ENCODE data around the gene MARK2. TPM values are rescaled to one million over a fixed set of nuclear protein-coding genes. Genes with fewer than 3 reads are reported as not detected.
A peak's percentile ranks its signal among the peaks of the same experiment; 100 is the strongest.

The MARK2 gene
- total and polyA plus RNA-seq, 11 donors: 17.0 to 53.5 (median 37.5) TPM

DNA sequence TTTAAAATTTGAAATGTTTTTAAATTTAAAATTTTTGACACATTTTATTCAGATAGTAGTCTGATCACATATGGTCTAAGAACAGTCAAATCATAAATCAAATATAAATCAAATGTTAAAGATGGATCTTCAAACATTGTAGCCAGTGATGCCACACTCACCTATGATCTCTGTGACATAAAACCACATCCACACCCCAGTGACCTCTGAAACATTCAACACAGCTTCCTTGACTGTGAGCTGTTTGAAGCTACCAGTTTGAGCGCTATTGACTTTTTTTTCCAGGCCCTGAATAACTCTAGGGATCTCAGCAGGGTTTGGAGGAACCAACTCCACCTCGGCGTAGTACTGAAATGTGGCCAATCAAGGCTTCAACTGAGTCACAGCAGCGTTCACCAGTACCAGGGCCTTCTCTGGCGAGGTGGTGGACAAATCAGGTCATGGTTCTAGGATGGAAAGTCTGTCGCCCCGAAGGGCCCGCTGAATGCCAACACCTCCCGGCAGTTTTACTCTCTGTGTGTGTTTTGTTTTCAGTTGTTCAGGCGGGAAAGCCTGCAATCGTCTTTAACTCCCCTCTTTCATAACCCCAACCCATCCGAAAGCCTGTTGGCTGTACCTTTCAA, 4.3 kb upstream of the MARK2 start:
- Histone ChIP-seq H3K27ac (no peak overlapping the region), H3K27me3 (no peaks in the 10 kb centered on the region), H3K4me3 (no peak overlapping the region), H3K36me3 (no peaks in the 10 kb centered on the region), H3K4me1 (peaks cover 0 to 16% (median 12%) of the 10 kb centered on the region in 12 donors), H3K9me3 (no peaks in the 10 kb centered on the region)
- intact Hi-C loops (cut with DNase I): loop anchor here in 6 of 10 donors (5.0 kb wide), 3 partner anchors 38 to 318 kb away; no protein-coding TSS in a partner anchor
- no peak for TF ChIP-seq POLR2A (IDR thresholded peaks at IDR 0.05)
- TF ChIP-seq, protein P1, sequence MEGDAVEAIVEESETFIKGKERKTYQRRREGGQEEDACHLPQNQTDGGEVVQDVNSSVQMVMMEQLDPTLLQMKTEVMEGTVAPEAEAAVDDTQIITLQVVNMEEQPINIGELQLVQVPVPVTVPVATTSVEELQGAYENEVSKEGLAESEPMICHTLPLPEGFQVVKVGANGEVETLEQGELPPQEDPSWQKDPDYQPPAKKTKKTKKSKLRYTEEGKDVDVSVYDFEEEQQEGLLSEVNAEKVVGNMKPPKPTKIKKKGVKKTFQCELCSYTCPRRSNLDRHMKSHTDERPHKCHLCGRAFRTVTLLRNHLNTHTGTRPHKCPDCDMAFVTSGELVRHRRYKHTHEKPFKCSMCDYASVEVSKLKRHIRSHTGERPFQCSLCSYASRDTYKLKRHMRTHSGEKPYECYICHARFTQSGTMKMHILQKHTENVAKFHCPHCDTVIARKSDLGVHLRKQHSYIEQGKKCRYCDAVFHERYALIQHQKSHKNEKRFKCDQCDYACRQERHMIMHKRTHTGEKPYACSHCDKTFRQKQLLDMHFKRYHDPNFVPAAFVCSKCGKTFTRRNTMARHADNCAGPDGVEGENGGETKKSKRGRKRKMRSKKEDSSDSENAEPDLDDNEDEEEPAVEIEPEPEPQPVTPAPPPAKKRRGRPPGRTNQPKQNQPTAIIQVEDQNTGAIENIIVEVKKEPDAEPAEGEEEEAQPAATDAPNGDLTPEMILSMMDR (IDR thresholded peaks at IDR 0.05): no peak
- DNase-seq (no peak), ATAC-seq (no peak)
- 91 to 92% (median 92%) methylated on average over 12 of the region's 12 CpGs for WGBS, 4 donors

DNA sequence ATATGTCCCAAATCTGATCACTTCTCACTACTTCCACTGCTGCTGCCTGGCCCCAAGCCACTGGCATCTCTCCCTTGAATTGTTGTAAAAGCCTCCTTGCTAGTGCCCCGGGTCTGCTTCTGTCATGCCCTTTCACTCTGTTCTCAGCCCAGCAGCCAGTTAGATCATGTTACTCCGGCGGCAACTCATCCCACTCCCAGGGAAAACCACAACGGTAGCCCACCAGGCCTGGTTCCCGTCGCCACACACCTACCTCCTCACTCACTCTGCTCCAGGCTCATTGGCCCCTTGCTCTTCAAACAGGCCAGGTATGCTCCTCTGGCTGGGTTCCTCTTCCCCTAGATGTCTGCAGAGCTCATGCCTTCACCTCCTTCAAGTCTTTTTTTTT, 3.8 kb upstream of the MARK2 start:
- Histone ChIP-seq H3K36me3 (no peaks in the 10 kb centered on the region), H3K27me3 (no peaks in the 10 kb centered on the region), H3K4me3 (no peak overlapping the region), H3K4me1 (peaks cover 0 to 18% (median 15%) of the 10 kb centered on the region in 12 donors), H3K9me3 (no peaks in the 10 kb centered on the region), H3K27ac (no peak overlapping the region)
- no peak for DNase-seq
- WGBS, 4 donors: 74 to 79% (median 75%) methylated on average over 6 of the region's 6 CpGs
- intact Hi-C loops (cut with DNase I): loop anchor here in 6 of 10 donors (5.0 kb wide), 3 partner anchors 37 to 317 kb away; no protein-coding TSS in a partner anchor
- TF ChIP-seq, protein P1 (IDR thresholded peaks at IDR 0.05): no peak
- no peak for TF ChIP-seq POLR2A (IDR thresholded peaks at IDR 0.05)
- no peak for ATAC-seq

DNA sequence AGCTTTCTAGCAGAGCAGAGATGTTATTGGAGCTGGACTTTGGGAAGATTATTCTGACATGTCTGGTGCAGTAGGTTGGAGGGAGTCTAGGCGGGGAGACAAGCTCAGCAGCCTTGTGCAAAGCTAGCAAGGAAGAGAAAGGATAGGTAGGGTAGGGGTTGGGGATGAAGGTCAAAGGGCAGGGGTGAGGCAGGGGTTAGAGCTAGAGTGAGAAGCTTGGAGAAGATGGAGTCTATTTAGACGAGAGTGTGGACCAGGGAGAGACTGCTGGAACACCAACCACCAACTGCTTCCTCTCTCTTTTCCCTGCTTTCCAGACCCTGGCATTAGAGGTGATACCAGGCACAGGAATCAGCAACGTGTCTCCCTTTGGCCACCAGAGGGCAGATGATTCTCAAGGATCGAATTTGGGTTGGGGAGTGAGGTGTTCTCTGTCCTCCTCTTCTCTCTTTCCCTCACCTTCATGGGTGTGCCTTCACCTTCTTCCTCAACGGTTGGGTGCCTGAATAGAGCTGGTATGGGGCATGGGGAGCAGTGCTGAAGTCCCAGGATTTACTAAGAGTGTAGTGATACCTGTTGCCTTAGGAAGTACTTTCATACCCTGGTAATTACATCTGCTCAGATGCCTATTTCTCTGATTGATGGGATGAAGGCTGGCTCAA, 1.8 kb upstream of the MARK2 start:
- peaks cover 0 to 5% (median 2%) of the 10 kb centered on the region in 9 donors for H3K36me3 ChIP-seq
- ATAC-seq: peak in 3 of 4 donors; percentile 13 to 37 (median 36)

More for the DNA sequence above, 1.8 kb upstream of the MARK2 start:
- H3K27me3 ChIP-seq: no peaks in the 10 kb centered on the region
- 12 to 16% (median 13%) methylated on average over 5 of the region's 5 CpGs for WGBS, 4 donors
- H3K4me1 ChIP-seq: peaks cover 5 to 37% (median 34%) of the 10 kb centered on the region in 12 donors
- H3K9me3 ChIP-seq: no peaks in the 10 kb centered on the region
- TF ChIP-seq, protein P1 (IDR thresholded peaks at IDR 0.05): peak; percentile 78 to 89 (median 83)
- TF ChIP-seq POLR2A (IDR thresholded peaks at IDR 0.05): no peak
- intact Hi-C loops (cut with DNase I): loop anchor here (1.0 to 5.0 kb wide), 10 partner anchors 35 to 316 kb away; partner anchors contain the start of gene ZFTA (in 1 of the 10)
- peak in 4 of 5 donors; percentile 67 to 78 (median 72) for DNase-seq
- peak overlapping the region in 7 of 12 donors; percentile 70 to 95 (median 91) for H3K27ac ChIP-seq
- peak overlapping the region in 1 of 12 donors; percentile 88 for H3K4me3 ChIP-seq

All from heart left ventricle (tissue), 16 donors.